Fibroblast of lung (primary cell): Measurements from ENCODE around the gene CEP41.

Experiments
- CTCF ChIP-seq, 2 donors: IDR thresholded peaks in 1 of 2; conservative IDR thresholded peaks in 1 of 2; 1 replicate in 1 of 2; 2 replicates in 1 of 2; pipeline ENCODE4 v1.5.1; 2011 to 2012; ENCODE audit warnings: low read length in 2 of 2, control low read depth in 1 of 2, inconsistent platforms in 1 of 2, low read depth in 1 of 2, mild to moderate bottlenecking in 1 of 2
- EZH2 ChIP-seq: IDR thresholded peaks from 2 replicates; pipeline ENCODE4 v1.5.1; 2012; ENCODE audit warnings: low read length, control low read depth, mild to moderate bottlenecking; ENCODE audit errors: missing control alignments

GRCh38 chr7:130478991-130479390, 38.2 kb upstream of the CEP41 start:
- no peak for TF ChIP-seq CTCF (conservative IDR thresholded peaks at IDR 0.05 in 1 of 2, IDR thresholded peaks at IDR 0.05 in 1 of 2; ENCODE audit: low read depth in 1 of 2, low read length in 2 of 2)
- TF ChIP-seq EZH2, result no peak
